ENCODE data around the gene ACP2. TPM values are rescaled to one million over a fixed set of nuclear protein-coding genes. Genes with fewer than 3 reads are reported as not detected.

The ACP2 gene
- total and polyA plus RNA-seq, 4 donors = 40.6 to 74.7 (median 60.8) TPM

- WGBS, 2 donors = 90 to 94% methylated on average over 4 of the region's 4 CpGs
- H3K27me3 ChIP-seq (ENCODE audit: control insufficient read depth in 3 of 3, insufficient read depth in 3 of 3, low read length in 2 of 3) = no peaks in the 10 kb centered on the region
- DNase-seq = no peak
- peaks cover 37 to 52% (median 44%) of the 10 kb centered on the region in 4 donors for H3K36me3 ChIP-seq (ENCODE audit: control insufficient read depth in 4 of 4, insufficient read depth in 4 of 4, low read length in 4 of 4)
- no peak overlapping the region for H3K27ac ChIP-seq (ENCODE audit: low read depth in 1 of 2, low read length in 1 of 2)
- peaks cover 0 to 3% (median 0%) of the 10 kb centered on the region in 5 donors for H3K4me1 ChIP-seq (ENCODE audit: control insufficient read depth in 5 of 5, insufficient read depth in 5 of 5, low read length in 5 of 5)
- no peak overlapping the region for H3K9ac ChIP-seq (ENCODE audit: insufficient read depth in 1 of 2, low read length in 2 of 2)
- TF ChIP-seq CTCF (IDR thresholded peaks at IDR 0.05; ENCODE audit: control extremely low read depth, extremely low read depth) = no peak
- no peak for ATAC-seq (ENCODE audit: insufficient read depth, low FRiP score)
- no peaks in the 10 kb centered on the region for H3K9me3 ChIP-seq (ENCODE audit: control insufficient read depth in 4 of 4, insufficient read depth in 3 of 4, low read length in 3 of 4)
- H3K4me3 ChIP-seq = no peak overlapping the region
These were observed 30.2 kb upstream of the ACP2 start for GRCh38 chr11:47278769-47279168.

GRCh38 chr11:47278058-47278457, 29.4 kb upstream of the ACP2 start:
- H3K36me3 ChIP-seq (ENCODE audit: control insufficient read depth in 4 of 4, insufficient read depth in 4 of 4, low read length in 4 of 4) = peaks cover 36 to 51% (median 43%) of the 10 kb centered on the region in 4 donors
- H3K9ac ChIP-seq (ENCODE audit: insufficient read depth in 1 of 2, low read length in 2 of 2) = no peak overlapping the region
- ATAC-seq (ENCODE audit: insufficient read depth, low FRiP score) (no peak), DNase-seq (no peak)
- H3K4me1 ChIP-seq (ENCODE audit: control insufficient read depth in 5 of 5, insufficient read depth in 5 of 5, low read length in 5 of 5) = peaks cover 0 to 3% (median 0%) of the 10 kb centered on the region in 5 donors
- TF ChIP-seq CTCF (IDR thresholded peaks at IDR 0.05; ENCODE audit: control extremely low read depth, extremely low read depth) = no peak
- WGBS, 2 donors = 76 to 81% methylated on average over 3 of the region's 3 CpGs
- no peaks in the 10 kb centered on the region for H3K27me3 ChIP-seq (ENCODE audit: control insufficient read depth in 3 of 3, insufficient read depth in 3 of 3, low read length in 2 of 3)
- H3K4me3 ChIP-seq = no peak overlapping the region
- no peaks in the 10 kb centered on the region for H3K9me3 ChIP-seq (ENCODE audit: control insufficient read depth in 4 of 4, insufficient read depth in 3 of 4, low read length in 3 of 4)
- H3K27ac ChIP-seq (ENCODE audit: low read depth in 1 of 2, low read length in 1 of 2) = no peak overlapping the region

- no peaks in the 10 kb centered on the region for H3K27me3 ChIP-seq (ENCODE audit: control insufficient read depth in 3 of 3, insufficient read depth in 3 of 3, low read length in 2 of 3)
- ATAC-seq (ENCODE audit: insufficient read depth, low FRiP score) (no peak), DNase-seq (no peak)
- no peak overlapping the region for H3K4me3 ChIP-seq
- WGBS, 2 donors = 64 to 88% methylated on average over 4 of the region's 4 CpGs
- H3K9ac ChIP-seq (ENCODE audit: insufficient read depth in 1 of 2, low read length in 2 of 2) = no peak overlapping the region
- H3K4me1 ChIP-seq (ENCODE audit: control insufficient read depth in 5 of 5, insufficient read depth in 5 of 5, low read length in 5 of 5) = peaks cover 0 to 7% (median 5%) of the 10 kb centered on the region in 5 donors
- H3K27ac ChIP-seq (ENCODE audit: low read depth in 1 of 2, low read length in 1 of 2) = no peak overlapping the region
- H3K36me3 ChIP-seq (ENCODE audit: control insufficient read depth in 4 of 4, insufficient read depth in 4 of 4, low read length in 4 of 4) = peaks cover 27 to 42% (median 34%) of the 10 kb centered on the region in 4 donors
- H3K9me3 ChIP-seq (ENCODE audit: control insufficient read depth in 4 of 4, insufficient read depth in 3 of 4, low read length in 3 of 4) = no peaks in the 10 kb centered on the region
- TF ChIP-seq CTCF (IDR thresholded peaks at IDR 0.05; ENCODE audit: control extremely low read depth, extremely low read depth) = no peak
These were observed 28.3 kb upstream of the ACP2 start for GRCh38 chr11:47276923-47277322.

All from lung (tissue), 12 donors.